BLaER1 treated with 17β-estradiol and CSF1 and Interleukin-3, amounts not matched to agents 10 nM and 100 nM (cell line): ENCODE measurements around the gene OR8B2.
A peak's percentile ranks its signal among the peaks of the same experiment; 100 is the strongest.
"Not testable (repeated sequence)": the region's sequence is repeated elsewhere in the genome, so short reads cannot be mapped to it uniquely, and the experiment has no call there.

Source experiments
- H3K27ac ChIP-seq, 11 experiments: shearing (Covaris generic); formaldehyde crosslinking; 2 replicates each; pipeline ENCODE4 v1.8.1; 2022
- H3K27me3 ChIP-seq, 11 experiments: shearing (Covaris generic); formaldehyde crosslinking; 2 replicates each; pipeline ENCODE4 v1.8.1; 2022
- H3K36me3 ChIP-seq, 11 experiments: shearing (Covaris generic); formaldehyde crosslinking; 2 replicates each; pipeline ENCODE4 v1.8.1; 2022
- H3K4me1 ChIP-seq, 10 experiments: shearing (Covaris generic); formaldehyde crosslinking; 2 replicates each; pipeline ENCODE4 v1.8.1; 2022
- H3K4me2 ChIP-seq, 11 experiments: shearing (Covaris generic); formaldehyde crosslinking; 2 replicates each; pipeline ENCODE4 v1.8.1; 2022
- H3K4me3 ChIP-seq, 10 experiments: shearing (Covaris generic); formaldehyde crosslinking; 2 replicates each; pipeline ENCODE4 v1.8.1; 2022
- H3K9ac ChIP-seq, 11 experiments: shearing (Covaris generic); formaldehyde crosslinking; 2 replicates each; pipeline ENCODE4 v1.8.1; 2022
- H3K9me3 ChIP-seq, 11 experiments: shearing (Covaris generic); formaldehyde crosslinking; replicated peaks in 1 of 11; 2 replicates each; pipeline ENCODE4 v1.8.1; 2022
- H4K20me1 ChIP-seq, 11 experiments: shearing (Covaris generic); formaldehyde crosslinking; 2 replicates each; pipeline ENCODE4 v1.8.1; 2022
- Cebpa-rat ChIP-seq, 11 experiments: shearing (Covaris generic); IDR thresholded peaks; 2 replicates each; pipeline ENCODE4 v1.8.1; 2022

OR8B2 gene, protein sequence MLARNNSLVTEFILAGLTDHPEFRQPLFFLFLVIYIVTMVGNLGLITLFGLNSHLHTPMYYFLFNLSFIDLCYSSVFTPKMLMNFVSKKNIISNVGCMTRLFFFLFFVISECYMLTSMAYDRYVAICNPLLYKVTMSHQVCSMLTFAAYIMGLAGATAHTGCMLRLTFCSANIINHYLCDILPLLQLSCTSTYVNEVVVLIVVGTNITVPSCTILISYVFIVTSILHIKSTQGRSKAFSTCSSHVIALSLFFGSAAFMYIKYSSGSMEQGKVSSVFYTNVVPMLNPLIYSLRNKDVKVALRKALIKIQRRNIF

DNA sequence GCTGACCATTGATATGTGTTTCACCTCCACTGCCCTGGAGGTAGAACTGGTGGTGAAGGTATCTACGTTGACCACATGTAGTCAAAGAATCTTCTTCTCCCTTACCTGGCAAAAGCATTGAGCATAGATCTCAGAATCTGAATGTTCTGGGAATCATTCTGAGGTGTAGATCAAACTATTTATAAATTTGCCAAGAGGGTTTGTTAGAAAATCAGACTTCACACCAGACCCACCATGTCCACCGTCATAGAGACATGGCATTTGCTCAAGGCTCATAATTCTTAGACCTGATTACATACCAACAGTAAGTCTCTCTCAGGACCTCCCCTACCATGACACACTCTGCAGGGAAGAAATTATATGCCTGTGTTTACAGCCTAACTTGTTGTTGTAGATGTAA lies at the start of gene OR8B2:
Gene OR8B2, minus strand, starts transcription at position 101 of the 400 bp plus-strand sequence. CDS start 1,156 bp downstream, outside the sequence.
- H3K4me3 ChIP-seq, result no peak within 1 kb of the TSS

GRCh38 chr11:124429599-124429998 lies 45.3 kb upstream of the OR8B2 start:
- H3K9me3 ChIP-seq, result peaks cover 10 to 21% (median 19%) of the 10 kb centered on the region in 11 experiments; a peak in 21 of 22 replicates
- no peak overlapping the region for H3K27ac ChIP-seq
- no peaks in the 10 kb centered on the region for H4K20me1 ChIP-seq
- no peaks in the 10 kb centered on the region for H3K36me3 ChIP-seq
- TF ChIP-seq Cebpa-rat (IDR thresholded peaks at IDR 0.05), result no peak
- no peaks in the 10 kb centered on the region for H3K27me3 ChIP-seq
- H3K4me2 ChIP-seq, result no peak overlapping the region
- no peaks in the 10 kb centered on the region for H3K4me1 ChIP-seq
- no peak overlapping the region for H3K4me3 ChIP-seq
- H3K9ac ChIP-seq, result no peak overlapping the region

More for the DNA sequence above, at the start of gene OR8B2:
- Histone ChIP-seq H3K4me2 (no peak within 1 kb of the TSS), H3K27me3 (no peaks in the 10 kb centered on the region), H3K27ac (no peak within 1 kb of the TSS), H3K9me3 (peaks cover 0 to 4% (median 0%) of the 10 kb centered on the region in 11 experiments; a peak in 2 of 22 replicates), H3K9ac (no peak within 1 kb of the TSS), H3K36me3 (no peaks in the 10 kb centered on the region), H3K4me1 (no peaks in the 10 kb centered on the region), H4K20me1 (no peaks in the 10 kb centered on the region; a peak in 1 of 22 replicates)
- TF ChIP-seq Cebpa-rat (IDR thresholded peaks at IDR 0.05), result no peak

DNA sequence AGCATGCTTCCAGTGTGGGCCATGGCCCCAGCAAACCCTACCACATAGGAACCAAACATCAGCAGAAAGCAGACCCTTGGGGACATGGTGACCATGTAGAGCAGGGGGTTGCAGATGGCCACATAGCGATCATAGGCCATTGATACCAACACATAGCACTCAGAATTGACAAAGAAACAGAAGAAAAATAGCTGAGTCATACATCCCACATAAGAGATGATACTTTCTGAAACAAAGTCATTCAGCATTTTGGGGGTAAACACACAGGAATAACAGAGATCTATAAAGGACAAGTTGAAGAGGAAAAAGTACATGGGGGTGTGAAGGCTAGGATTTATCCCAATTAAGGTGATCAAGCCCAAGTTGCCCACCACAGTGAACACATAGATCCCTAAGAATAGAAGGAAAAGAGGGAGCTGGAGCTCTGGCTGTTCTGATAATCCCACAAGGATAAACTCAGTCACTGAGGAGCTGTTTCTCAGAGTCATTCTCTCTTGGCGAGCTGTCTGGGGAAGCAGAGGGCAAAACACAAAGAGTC lies 40.2 kb upstream of the OR8B2 start, which contains the start of gene OR8B4:
Gene OR8B4, minus strand, starts transcription at position 488 of the 538 bp plus-strand sequence. Its CDS starts 0 bp downstream, at position 488.
- Histone ChIP-seq H3K36me3 (no peaks in the 10 kb centered on the region), H3K9me3 (peaks cover under 1 to 7% (median 6%) of the 10 kb centered on the region in 11 experiments; a peak in 17 of 22 replicates), H3K27me3 (no peaks in the 10 kb centered on the region), H3K27ac (no peak within 1 kb of the TSS), H3K9ac (no peak within 1 kb of the TSS), H4K20me1 (no peaks in the 10 kb centered on the region), H3K4me3 (no peak within 1 kb of the TSS), H3K4me1 (no peaks in the 10 kb centered on the region), H3K4me2 (no peak within 1 kb of the TSS)
- TF ChIP-seq Cebpa-rat (IDR thresholded peaks at IDR 0.05), result no peak

DNA sequence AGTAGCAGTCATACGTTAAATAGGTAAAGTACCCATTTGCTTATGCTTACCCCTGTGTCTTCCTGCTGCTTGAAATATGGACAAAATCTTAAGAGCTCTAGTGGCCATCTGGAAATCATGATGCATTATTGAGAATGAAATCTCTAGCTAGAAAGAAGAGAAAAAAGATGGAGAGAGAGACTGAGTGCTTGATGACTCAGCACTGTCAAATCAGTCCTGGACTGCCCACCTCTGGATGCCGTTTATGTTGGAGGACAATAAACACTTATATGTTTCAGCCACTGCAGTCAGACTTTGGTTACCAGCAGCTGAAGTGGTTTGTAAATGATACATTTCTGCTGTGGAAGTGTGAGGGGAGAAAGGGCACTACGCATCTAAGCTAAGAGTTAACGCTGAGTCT lies 36.7 kb upstream of the OR8B2 start:
- H3K4me2 ChIP-seq, result no peak overlapping the region
- H3K27ac ChIP-seq, result no peak overlapping the region
- H4K20me1 ChIP-seq, result no peaks in the 10 kb centered on the region

GRCh38 chr11:124415356-124415923 lies 31.1 kb upstream of the OR8B2 start:
- Histone ChIP-seq H3K9me3 (no peaks in the 10 kb centered on the region), H3K27me3 (no peaks in the 10 kb centered on the region), H3K4me2 (no peak overlapping the region), H3K4me3 (no peak overlapping the region), H3K27ac (no peak overlapping the region), H3K36me3 (no peaks in the 10 kb centered on the region), H3K4me1 (no peaks in the 10 kb centered on the region), H3K9ac (no peak overlapping the region), H4K20me1 (no peaks in the 10 kb centered on the region)
- TF ChIP-seq Cebpa-rat (IDR thresholded peaks at IDR 0.05), result no peak

More for the DNA sequence above, 36.7 kb upstream of the OR8B2 start:
- Histone ChIP-seq H3K27me3 (no peaks in the 10 kb centered on the region), H3K9ac (no peak overlapping the region), H3K36me3 (no peaks in the 10 kb centered on the region), H3K4me1 (no peaks in the 10 kb centered on the region), H3K4me3 (no peak overlapping the region), H3K9me3 (no peaks in the 10 kb centered on the region)
- no peak for TF ChIP-seq Cebpa-rat (IDR thresholded peaks at IDR 0.05)

DNA sequence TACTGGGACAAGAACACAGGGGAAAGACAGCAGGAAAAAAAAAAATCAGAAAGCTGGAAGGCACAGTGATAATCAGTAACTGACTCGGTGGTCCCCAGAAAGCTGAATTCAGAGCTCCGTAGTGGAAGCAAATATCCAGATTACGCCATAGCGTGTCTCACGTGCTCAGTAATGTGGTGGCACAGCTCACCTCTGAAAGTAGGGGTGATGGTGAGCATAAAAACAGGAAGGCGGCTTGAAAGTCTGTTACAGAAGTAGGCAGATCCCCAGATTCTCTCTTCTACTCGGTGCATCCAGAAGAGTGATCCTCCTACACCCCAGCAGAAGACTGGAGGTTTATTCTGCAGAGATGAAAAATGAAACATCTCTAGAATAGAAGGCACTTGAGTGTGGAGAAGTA lies 25.6 kb upstream of the OR8B2 start:
- Histone ChIP-seq H3K27me3 (no peaks in the 10 kb centered on the region), H3K27ac (no peak overlapping the region), H3K4me1 (peaks cover 0 to 16% (median 7%) of the 10 kb centered on the region in 10 experiments; a peak in 11 of 20 replicates), H3K36me3 (no peaks in the 10 kb centered on the region), H3K9me3 (no peaks in the 10 kb centered on the region), H3K9ac (no peak overlapping the region), H3K4me2 (no peak overlapping the region), H4K20me1 (no peaks in the 10 kb centered on the region), H3K4me3 (no peak overlapping the region)
- TF ChIP-seq Cebpa-rat (IDR thresholded peaks at IDR 0.05), result no peak

DNA sequence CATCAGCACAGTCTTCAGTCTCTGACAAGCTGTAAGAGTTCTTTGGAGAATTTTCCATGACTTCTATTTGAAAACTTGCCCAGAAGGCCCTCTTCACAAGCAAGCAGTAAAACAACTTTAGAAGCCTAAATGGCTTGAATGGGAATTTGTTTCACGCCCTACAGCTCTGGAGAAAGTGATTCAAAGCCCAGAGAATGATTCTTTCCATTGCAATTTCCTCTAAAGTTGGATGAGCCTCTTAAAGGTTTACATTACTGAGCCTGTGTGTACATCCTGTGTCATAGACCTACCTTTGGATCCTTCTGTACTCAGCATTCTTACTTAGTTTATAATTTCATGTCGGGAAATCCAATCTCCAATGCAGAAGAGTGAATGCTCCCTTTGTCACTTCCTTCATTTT lies 21.3 kb upstream of the OR8B2 start:
- Histone ChIP-seq H3K4me3 (no peak overlapping the region), H3K27me3 (no peaks in the 10 kb centered on the region), H3K9me3 (no peaks in the 10 kb centered on the region), H3K36me3 (no peaks in the 10 kb centered on the region), H3K9ac (no peak overlapping the region), H3K4me2 (peak overlapping the region in 10 of 11 experiments; percentile 2 to 46 (median 28); a peak in 10 of 22 replicates), H3K4me1 (peaks cover 0 to 16% (median 7%) of the 10 kb centered on the region in 10 experiments; a peak in 11 of 20 replicates), H3K27ac (no peak overlapping the region), H4K20me1 (no peaks in the 10 kb centered on the region)
- TF ChIP-seq Cebpa-rat (IDR thresholded peaks at IDR 0.05), result no peak

- not testable (repeated sequence) for H3K9me3 ChIP-seq, H4K20me1 ChIP-seq, H3K4me2 ChIP-seq, H3K4me3 ChIP-seq, H3K36me3 ChIP-seq, H3K9ac ChIP-seq, H3K27ac ChIP-seq, H3K27me3 ChIP-seq
- peaks cover 0 to 16% (median 7%) of the 10 kb centered on the region in 10 experiments; a peak in 11 of 20 replicates for H3K4me1 ChIP-seq
Measured at GRCh38 chr11:124403186-124403585, 18.9 kb upstream of the OR8B2 start.

DNA sequence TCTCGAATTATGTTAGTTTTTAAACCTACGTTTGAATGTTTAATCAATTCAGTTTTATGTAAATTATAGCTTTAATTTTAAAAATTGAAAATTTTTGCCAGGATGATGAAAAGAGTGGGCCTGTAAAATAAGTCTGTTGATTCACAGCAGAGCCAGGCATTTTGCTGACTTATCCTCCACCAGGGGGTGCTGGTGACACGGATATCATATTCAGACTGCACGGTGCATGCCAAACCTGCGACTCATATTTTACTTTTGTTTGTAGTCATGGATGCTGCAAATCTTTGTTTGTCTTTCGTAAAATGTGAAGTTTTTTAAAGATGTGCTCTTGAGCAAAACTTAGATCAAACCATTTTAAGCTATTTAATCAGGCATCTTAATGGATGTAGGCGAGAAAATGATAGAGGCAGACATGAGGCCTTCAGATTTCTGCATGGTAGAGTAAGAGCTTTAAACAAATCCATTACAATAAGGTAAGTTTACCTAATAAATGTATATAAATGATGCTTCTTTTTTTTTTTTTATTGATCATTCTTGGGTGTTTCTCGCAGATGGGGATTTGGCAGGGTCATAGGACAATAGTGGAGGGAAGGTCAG lies 18.1 kb upstream of the OR8B2 start:
- no peaks in the 10 kb centered on the region for H3K9me3 ChIP-seq
- H3K4me3 ChIP-seq, result no peak overlapping the region
- H3K4me2 ChIP-seq, result no peak overlapping the region
- H3K27ac ChIP-seq, result no peak overlapping the region
- no peaks in the 10 kb centered on the region for H3K27me3 ChIP-seq
- no peaks in the 10 kb centered on the region for H3K36me3 ChIP-seq
- H4K20me1 ChIP-seq, result no peaks in the 10 kb centered on the region
- no peak for TF ChIP-seq Cebpa-rat (IDR thresholded peaks at IDR 0.05)
- peaks cover 0 to 16% (median 7%) of the 10 kb centered on the region in 10 experiments; a peak in 11 of 20 replicates for H3K4me1 ChIP-seq
- H3K9ac ChIP-seq, result no peak overlapping the region
